RWPE2 (cell line): ENCODE measurements around the gene DCUN1D1.

Experiments used
- ATAC-seq: fragments of 200-7000 bp; cut with Tn5 transposase; 3 replicates; pipeline ENCODE4 v1.9.1; 2021; ENCODE audit warnings: low read depth
- DNase-seq: peaks from one replicate; pipeline ENCODE4 v3.0.0-alpha.2; 2020; ENCODE audit warnings: low spot score
- H3K27ac ChIP-seq: fragments of 450-650 bp; 2 replicates; pipeline ENCODE4 v1.5.1; 2017; ENCODE audit warnings: mild to moderate bottlenecking; ENCODE audit not compliant: poor library complexity, severe bottlenecking
- H3K27me3 ChIP-seq: fragments of 250-450 bp; sonication (Bioruptor Pico); 2 replicates; pipeline ENCODE4 v1.5.1; 2021; ENCODE audit warnings: mild to moderate bottlenecking, moderate library complexity; ENCODE audit not compliant: insufficient read depth, poor library complexity, severe bottlenecking
- H3K36me3 ChIP-seq: fragments of 250-450 bp; sonication (Bioruptor Pico); 2 replicates; pipeline ENCODE4 v1.5.1; 2020; ENCODE audit warnings: low read depth, mild to moderate bottlenecking, moderate library complexity
- H3K4me1 ChIP-seq: fragments of 250-450 bp; sonication (Bioruptor Pico); 2 replicates; pipeline ENCODE4 v1.5.1; 2021; ENCODE audit warnings: mild to moderate bottlenecking, moderate library complexity; ENCODE audit not compliant: insufficient read depth, poor library complexity, severe bottlenecking
- H3K4me3 ChIP-seq: fragments of 250-450 bp; sonication (Bioruptor Pico); 2 replicates; pipeline ENCODE4 v1.5.1; 2021; ENCODE audit warnings: mild to moderate bottlenecking, moderate library complexity; ENCODE audit not compliant: severe bottlenecking
- H3K9me3 ChIP-seq: fragments of 250-450 bp; sonication (Bioruptor Pico); 2 replicates; pipeline ENCODE4 v1.5.1; 2021; ENCODE audit warnings: mild to moderate bottlenecking, moderate library complexity; ENCODE audit not compliant: severe bottlenecking
- TF ChIP-seq, protein P1 (sequence below): fragments of 450-650 bp; IDR thresholded peaks from one replicate; pipeline ENCODE4 v1.5.1; 2017; ENCODE audit warnings: mild to moderate bottlenecking, moderate library complexity; ENCODE audit not compliant: poor library complexity, severe bottlenecking

DCUN1D1 gene

DNA sequence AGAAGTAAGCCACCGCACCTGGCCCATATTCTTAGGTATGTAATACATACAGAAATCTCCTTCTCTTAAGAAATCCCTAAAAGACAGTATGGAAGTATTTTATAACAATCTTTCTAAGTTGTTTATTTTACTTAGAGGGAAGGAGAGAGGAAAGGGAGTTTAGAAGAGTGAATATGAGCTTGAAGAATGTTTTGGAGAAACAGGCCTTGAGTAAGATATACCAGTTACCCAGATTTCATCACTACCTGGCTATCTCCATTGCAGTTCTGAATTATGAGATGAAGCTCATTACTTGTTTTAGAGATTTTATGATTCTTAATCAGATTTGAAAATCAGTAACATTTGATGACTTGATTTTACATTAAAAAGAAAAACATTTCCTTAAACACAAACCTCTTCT is 71.9 kb downstream of the DCUN1D1 start:
- ATAC-seq: no peak
- Histone ChIP-seq H3K27me3 (no peaks in the 10 kb centered on the region), H3K27ac (no peak overlapping the region), H3K4me3 (no peak overlapping the region), H3K9me3 (no peaks in the 10 kb centered on the region), H3K4me1 (peaks cover 12% of the 10 kb centered on the region), H3K36me3 (peaks cover 24% of the 10 kb centered on the region)
- DNase-seq: no peak
- TF ChIP-seq, protein P1, sequence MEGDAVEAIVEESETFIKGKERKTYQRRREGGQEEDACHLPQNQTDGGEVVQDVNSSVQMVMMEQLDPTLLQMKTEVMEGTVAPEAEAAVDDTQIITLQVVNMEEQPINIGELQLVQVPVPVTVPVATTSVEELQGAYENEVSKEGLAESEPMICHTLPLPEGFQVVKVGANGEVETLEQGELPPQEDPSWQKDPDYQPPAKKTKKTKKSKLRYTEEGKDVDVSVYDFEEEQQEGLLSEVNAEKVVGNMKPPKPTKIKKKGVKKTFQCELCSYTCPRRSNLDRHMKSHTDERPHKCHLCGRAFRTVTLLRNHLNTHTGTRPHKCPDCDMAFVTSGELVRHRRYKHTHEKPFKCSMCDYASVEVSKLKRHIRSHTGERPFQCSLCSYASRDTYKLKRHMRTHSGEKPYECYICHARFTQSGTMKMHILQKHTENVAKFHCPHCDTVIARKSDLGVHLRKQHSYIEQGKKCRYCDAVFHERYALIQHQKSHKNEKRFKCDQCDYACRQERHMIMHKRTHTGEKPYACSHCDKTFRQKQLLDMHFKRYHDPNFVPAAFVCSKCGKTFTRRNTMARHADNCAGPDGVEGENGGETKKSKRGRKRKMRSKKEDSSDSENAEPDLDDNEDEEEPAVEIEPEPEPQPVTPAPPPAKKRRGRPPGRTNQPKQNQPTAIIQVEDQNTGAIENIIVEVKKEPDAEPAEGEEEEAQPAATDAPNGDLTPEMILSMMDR: no peak

DNA sequence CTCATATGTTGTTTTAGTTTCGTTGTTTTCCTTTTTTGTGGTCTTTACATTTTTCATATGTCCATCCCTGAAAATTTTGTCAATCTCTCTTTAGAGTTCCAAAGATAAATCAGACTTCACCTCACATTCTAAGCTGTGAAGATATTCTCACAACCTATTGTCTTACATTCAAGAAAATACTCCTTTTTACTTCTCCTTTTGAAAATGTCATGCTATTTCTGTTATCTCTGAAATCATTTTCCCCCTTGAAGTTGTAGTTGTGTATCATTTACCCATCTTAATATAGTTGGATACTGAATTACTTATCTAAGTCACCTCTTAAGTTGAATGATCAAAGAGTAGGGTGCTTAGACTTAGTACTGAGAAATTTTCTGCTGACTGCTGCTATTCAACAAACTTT is 74.3 kb downstream of the DCUN1D1 start:
- Histone ChIP-seq H3K4me1 (peaks cover 4% of the 10 kb centered on the region), H3K4me3 (no peak overlapping the region), H3K9me3 (no peaks in the 10 kb centered on the region), H3K27me3 (no peaks in the 10 kb centered on the region), H3K36me3 (peaks cover 33% of the 10 kb centered on the region), H3K27ac (no peak overlapping the region)
- DNase-seq: no peak
- ATAC-seq: no peak
- TF ChIP-seq, protein P1: no peak

DNA sequence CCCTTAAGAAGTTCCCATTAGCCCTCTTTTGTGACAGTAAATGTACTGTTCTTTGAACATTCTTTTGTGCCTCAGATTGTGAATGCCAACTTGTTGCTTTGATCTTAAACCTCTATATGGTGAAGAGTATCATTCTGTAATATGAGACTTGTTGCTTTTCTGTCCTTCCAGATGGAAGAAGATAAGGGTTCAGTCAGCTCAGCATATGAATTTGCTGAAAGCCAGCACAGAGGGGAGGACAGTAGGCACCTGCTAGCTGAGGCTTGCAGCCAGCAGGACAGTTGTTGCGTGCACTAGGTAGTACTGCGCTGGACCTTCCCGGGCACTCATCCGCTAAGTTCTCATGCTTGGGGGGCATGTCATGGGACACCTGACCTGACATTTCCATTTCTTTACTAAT is 74.7 kb downstream of the DCUN1D1 start:
- no peak for DNase-seq
- Histone ChIP-seq H3K4me1 (peaks cover 4% of the 10 kb centered on the region), H3K27ac (no peak overlapping the region), H3K36me3 (peaks cover 33% of the 10 kb centered on the region), H3K27me3 (no peaks in the 10 kb centered on the region), H3K4me3 (no peak overlapping the region), H3K9me3 (no peaks in the 10 kb centered on the region)
- TF ChIP-seq, protein P1: no peak
- no peak for ATAC-seq

DNA sequence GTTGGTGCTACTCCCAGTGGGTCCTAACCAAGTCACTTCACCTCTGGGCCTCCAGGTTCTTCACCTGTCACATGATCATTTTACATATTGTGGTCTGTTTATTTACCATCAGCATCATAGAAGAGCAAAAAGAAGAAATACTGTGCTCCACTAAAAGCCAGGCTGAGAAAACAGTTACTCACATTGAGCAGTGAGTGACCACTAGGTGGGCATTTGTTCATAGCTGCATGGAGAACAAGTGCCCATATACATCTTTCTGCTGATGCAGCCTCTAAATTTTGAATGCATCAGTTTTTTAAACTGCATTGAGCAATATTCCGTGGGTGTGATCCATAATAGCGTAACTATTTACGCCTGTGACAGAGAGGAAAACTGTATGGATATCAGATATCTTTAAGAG is 76.2 kb downstream of the DCUN1D1 start:
- TF ChIP-seq, protein P1: no peak
- Histone ChIP-seq H3K4me3 (no peak overlapping the region), H3K9me3 (no peaks in the 10 kb centered on the region), H3K4me1 (no peaks in the 10 kb centered on the region), H3K36me3 (peaks cover 42% of the 10 kb centered on the region), H3K27me3 (no peaks in the 10 kb centered on the region), H3K27ac (no peak overlapping the region)
- no peak for DNase-seq
- ATAC-seq: no peak

DNA sequence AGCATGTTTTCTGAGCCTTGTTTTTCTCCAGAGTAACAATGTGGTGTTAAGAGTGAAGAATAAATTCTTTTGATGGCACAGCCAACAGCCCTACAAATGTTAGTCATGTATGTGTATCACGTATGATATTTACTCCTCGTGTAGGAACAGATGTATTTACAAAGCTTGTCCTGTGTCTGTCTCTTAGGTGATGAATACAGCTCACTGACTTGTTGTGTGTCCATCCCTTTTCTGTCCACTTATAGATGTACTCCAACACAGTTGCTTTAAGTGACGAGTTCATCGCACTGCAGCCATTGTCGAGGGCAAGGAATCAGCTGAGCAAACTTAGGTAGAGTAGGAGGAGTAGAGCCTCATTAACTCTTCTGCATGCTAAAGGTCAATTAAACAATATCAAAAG is 78.1 kb downstream of the DCUN1D1 start:
- H3K36me3 ChIP-seq: peaks cover 59% of the 10 kb centered on the region
- no peak overlapping the region for H3K4me3 ChIP-seq
- H3K27me3 ChIP-seq: no peaks in the 10 kb centered on the region
- ATAC-seq (no peak), DNase-seq (no peak)
- no peaks in the 10 kb centered on the region for H3K9me3 ChIP-seq
- H3K27ac ChIP-seq: no peak overlapping the region
- TF ChIP-seq, protein P1: no peak
- no peaks in the 10 kb centered on the region for H3K4me1 ChIP-seq
